ENCODE data around the gene PSMD13.

The PSMD13 gene

DNA sequence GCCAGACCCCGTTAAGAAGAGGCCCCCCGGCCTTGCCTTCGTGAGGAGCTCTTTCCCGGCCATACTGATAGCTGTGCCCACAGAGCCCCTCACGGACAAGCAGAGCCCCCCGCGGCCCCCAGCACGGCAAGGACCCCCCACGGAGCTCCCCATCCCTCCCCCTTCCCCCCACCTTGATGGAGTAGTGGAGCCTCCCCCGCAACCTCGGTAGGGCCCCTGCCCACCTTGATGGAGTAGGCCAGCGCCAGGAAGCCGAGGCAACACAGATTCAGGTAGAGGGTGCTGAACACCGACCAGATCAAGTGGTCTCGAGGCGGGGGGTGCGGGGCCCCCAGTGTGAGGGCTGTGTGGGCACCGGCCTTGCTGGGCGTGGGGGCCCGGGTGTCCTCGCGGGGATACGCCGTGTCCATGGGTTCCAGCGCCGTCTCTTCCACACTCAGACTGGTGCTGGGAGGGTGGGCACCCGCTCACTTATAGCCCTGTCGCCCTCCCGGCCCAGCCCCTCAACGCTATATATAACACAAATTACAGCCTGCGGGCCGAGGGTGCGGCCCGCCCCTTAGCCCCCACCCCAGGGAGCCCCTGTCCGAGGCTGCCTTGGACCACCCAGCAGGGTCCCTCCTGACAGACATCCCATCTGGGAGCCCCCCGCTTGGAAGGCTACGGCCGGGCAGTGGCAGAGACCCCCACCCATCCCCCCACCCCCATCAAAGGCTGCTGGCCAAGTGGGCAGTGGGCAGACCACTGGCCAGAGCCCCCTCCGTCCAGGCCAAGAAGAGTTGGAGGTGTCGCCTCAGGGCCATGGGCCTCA, 62.5 kb downstream of the PSMD13 start, which contains the start of gene IFITM5:
Gene IFITM5, minus strand, starts transcription at position 446 of the 811 bp plus-strand sequence. Its CDS starts 36 bp downstream, at position 410.
- no peak for DNase-seq (ENCODE audit: low read depth in 2 of 2)

DNA sequence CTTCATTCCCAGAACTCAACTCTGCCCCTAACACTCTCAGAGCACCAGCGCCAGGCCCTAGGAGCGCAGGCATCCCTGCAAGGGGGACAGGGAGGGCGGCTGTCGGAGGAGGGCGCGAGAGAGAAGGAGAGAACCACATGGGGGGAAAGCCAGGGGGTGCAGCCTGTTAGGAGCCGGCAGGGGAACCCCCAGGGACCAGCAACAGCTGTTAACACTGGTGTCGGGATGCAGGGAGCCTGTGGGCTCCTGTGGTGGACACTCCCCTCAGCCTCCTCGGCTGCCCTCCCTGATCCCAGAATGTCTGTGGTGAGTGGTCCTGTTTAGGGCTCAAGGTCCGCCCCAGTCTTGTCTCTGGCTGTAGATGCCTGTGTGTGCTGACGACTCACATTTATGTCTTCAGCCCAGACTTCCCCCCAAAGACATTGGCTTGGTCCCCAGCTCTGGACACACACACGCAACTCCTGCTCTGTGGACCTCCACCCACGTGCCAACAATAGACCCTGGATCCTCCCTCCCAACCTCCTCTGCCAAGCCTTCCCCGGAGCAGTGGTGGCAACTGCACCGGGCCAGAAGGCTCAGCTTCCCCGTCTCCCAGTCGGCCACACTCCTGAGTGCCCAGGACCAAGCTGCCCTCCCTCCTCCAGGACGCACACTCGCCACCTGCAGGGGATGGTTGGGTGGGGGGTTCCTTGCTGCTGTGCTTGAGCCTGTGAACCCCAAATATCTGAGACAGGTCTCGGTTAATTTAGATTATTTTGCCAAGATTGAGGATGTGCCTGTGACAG, 63.4 kb downstream of the PSMD13 start:
- no peak for DNase-seq (ENCODE audit: low read depth in 2 of 2)

Data from stimulated activated CD8-positive, alpha-beta memory T cell treated with anti-CD3 and anti-CD28 coated beads, Interleukin-15, amount 100 ng/mL, for 48 hours (primary cell).